NCI-H748 (cell line): ENCODE results near the gene LEMD3.
"Not testable (repeated sequence)": the region's sequence is repeated elsewhere in the genome, so short reads cannot be mapped to it uniquely, and the experiment has no call there.

Source experiments
- DNase-seq: peaks from one replicate; lab custom pipeline; 2025; ENCODE audit not compliant: unreplicated experiment; lab: John Stamatoyannopoulos, UW

Gene LEMD3

DNA sequence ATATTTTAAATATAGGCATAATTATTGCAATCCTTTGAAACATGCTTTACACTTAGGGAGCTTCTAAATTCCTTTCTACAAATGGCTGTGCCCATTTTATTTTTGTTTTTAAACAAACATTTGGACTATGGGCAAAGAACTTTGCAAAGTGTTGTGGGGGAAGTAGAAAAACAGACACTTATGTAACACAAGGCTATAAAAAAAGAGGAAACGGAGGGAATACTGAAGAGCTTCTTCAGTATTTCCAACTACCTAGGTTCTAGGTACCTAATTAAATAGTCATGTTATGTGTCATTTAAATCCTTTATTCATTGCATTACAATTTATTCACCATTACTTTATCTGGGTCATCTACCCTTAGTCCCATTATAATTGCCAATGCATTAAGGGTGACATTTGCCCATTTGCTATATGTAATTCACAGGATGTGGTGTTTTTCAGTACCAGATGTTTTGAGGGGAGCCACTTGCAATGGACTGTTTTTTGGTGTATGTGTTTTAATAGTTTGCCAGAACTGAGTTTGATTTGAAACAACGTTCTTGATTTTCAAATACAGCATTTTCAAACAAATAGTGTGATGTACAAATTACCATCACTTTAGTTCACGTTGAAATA lies 107.6 kb downstream of the LEMD3 start:
- DNase-seq = no peak

DNA sequence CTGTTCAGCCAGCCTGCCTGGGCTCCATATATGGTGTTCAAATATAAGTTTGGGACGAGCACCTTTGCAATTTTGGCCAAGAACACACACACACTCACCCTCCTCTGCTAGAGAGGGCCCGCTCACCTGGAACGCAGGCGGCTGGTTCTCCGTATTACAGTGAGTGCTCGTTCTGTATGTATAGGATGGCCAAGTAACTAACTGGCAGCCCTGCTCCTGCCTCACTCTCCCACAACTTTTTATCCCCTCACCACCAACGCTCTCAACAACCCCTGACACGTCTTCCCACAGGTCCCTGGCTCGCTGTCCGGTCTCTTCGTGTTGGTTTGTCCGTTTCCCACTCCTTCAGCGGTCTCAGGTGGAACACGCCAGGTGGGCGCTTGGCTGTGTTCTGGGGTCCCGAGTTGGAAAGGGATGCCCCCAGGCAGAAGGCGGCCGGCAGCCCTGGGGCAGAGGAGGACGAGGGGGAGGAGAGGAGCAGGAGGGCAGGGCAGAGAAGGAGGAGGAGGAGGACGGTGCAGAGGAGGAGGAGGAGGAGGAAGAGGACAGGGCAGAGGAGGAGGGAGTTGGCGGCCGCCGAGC lies 108.7 kb downstream of the LEMD3 start:
- no peak for DNase-seq

- DNase-seq = peak; percentile 28
These were observed 109.4 kb downstream of the LEMD3 start, which contains the start of gene MSRB3 for GRCh38 chr12:65278576-65279368. Gene MSRB3, plus strand, starts transcription at chr12:65278683. Its CDS starts 29,897 bp downstream, at chr12:65308580.

- no peak for DNase-seq
These were observed 110.2 kb downstream of the LEMD3 start for GRCh38 chr12:65279369-65280112.

- DNase-seq = no peak
These were observed 110.9 kb downstream of the LEMD3 start for GRCh38 chr12:65280306-65280705.

DNA sequence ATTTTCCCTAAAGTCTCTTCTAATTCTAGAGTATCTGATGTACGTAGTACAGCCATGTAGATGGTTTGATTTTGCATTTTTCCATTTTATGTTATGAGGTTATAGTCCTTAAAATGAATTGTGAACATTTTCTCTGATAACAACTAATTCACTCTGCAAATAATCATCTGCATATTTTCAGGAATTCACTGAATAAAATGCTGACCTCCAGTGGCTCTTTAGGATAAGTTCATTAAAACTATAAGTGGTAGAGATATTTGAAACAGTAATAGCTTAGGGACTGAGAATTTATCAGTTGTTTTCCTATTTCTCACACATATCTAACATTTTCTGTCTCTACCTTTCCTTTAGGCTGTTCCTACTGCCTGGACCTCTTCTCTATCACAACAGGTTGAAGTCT lies 113.5 kb downstream of the LEMD3 start:
- no peak for DNase-seq

- DNase-seq = not testable (repeated sequence)
These were observed 116.1 kb downstream of the LEMD3 start for GRCh38 chr12:65285532-65285931.

DNA sequence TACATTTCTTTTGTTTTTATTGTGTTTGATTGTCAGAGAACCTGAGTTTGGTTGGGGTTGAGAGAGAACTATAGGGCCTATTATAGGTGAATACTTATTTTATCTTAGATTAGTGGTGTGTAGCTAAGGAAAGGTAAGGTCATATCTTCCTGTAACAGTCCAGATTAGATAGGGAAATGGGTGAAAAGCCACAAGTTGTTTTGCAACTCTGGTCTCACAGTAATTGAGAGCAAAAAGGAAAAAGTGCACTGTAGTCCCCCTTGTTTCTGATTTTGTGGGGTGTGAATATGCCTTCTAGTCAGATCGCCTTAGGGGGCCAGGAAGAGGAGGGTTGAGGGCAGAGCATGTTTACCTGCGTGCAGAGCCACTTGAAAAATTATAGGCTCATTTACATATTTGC lies 118.0 kb downstream of the LEMD3 start:
- DNase-seq = no peak

DNA sequence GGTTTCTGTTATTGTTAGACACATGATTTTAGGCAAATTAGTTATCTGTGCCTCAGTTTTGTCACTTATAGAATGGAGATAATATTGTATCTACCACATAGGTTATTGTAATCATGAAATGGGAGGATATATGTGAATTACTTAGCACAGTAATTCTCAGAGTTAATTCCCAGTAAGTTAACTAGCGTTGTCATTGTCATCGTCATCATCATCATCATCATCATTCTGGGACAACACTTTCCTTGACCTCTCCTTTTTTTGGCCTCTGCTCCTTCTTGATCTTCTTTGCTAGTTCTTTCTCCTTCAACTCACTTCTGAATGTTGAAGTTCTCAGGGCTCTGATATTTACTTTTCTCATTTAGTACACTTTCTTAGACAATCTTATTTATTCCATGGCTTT lies 122.9 kb downstream of the LEMD3 start:
- DNase-seq = no peak

DNA sequence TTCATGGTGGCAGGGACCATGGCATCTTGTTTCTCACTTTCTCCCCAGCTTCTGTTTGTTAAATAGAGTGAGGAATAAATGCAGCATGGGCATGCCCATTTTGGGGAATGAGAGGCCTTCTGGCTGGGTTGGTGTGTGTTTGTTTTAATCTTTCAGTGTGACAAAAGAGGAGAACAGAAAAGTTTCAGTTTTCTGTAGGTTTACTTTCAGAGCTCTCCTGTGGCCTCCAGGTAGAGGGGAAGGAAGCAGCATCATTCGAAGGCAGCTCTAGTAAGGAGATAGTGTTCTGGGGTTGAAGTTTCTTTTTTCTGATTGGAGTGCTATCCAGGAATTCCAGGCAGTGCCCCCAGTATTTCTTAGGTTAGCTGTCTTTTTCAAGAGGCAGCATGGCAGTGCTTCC lies 124.4 kb downstream of the LEMD3 start:
- no peak for DNase-seq

- no peak for DNase-seq
These were observed 125.4 kb downstream of the LEMD3 start for GRCh38 chr12:65294641-65295262.

GRCh38 chr12:65296508-65297265 lies 127.3 kb downstream of the LEMD3 start:
- DNase-seq = no peak
